Daoy (cell line): ENCODE data around the gene GALT. TPM values are rescaled to one million over a fixed set of nuclear protein-coding genes. Genes with fewer than 3 reads are reported as not detected.

ENCODE experiments used
- DNase-seq: peaks from one replicate; pipeline ENCODE4 v3.0.0-alpha.2; 2015; ENCODE audit warnings: low read depth
- total RNA-seq: library from RNA; depleted of rRNA; stranded (reverse); fragments of >200 nt; shearing (Covaris generic); gene quantifications from 2 replicates; pipeline ENCODE4 v1.2.3, GENCODE V29; 2014; rRNA removed

The GALT gene
- total RNA-seq, 1 experiment from 2014 or later, result 20.2 TPM

- no peak for DNase-seq
Observed at GRCh38 chr9:34684145-34684544, 37.7 kb downstream of the GALT start.

- DNase-seq, result no peak
Observed at GRCh38 chr9:34684816-34685215, 38.3 kb downstream of the GALT start.

DNA sequence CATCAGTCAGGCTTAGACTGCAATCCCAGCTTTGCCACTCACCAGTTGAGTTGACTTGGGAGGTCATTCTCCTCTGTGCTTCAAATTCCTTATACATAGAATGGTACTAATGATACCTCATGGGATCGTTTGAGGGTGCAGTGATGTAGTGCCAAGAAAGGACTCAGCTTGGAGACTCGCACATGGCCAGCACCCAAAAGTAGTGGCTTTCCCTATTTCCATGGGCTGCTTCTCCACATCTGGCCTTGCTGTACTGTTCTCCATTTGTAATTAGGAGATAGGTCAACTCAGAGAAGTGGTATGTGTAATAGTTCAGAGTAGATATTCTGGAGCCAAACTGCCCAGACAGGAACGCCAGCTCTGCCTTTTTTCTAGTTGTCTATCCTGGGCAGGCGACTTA lies 39.1 kb downstream of the GALT start:
- DNase-seq, result no peak

DNA sequence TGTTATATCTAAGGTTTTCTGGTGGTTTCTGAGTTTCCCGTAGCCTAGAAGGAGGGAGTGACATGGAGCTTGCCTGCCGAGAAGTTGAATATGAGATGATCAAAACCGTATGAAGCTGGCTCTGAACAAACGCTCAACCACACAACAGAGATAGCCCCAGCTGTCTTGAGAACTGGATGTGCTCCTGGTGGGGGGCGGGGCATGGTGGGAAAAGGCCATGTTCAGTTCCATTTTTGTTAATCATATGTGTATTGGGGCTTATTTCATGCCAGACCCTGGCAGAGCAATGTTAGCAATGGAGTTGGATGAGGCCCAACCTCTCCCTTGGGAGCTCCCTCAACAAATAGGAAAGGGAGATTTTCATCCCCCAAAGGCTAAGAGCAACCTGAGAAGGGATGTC lies 39.8 kb downstream of the GALT start:
- no peak for DNase-seq

DNA sequence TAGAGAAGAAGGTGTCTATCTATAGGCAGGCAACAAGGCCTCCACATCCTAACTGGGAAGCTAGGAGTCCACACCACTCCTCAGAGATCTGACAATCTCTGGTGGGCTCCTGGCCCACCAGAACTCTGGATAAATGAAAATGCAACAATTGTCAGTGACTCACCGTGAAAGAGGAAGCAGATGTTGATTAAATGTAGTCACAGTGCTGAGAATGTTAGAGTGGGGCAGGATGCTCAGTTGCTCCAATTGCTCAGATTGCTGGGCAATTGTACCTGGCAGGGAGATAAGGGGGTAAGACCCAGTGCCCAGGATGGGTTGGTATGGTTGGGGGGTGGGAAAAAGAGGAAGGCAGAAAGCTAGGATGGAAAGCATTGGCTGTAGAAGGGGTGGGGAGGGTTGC lies 40.3 kb downstream of the GALT start:
- no peak for DNase-seq

- no peak for DNase-seq
Observed at GRCh38 chr9:34687276-34688030, 41.0 kb downstream of the GALT start.

GRCh38 chr9:34688329-34689115 lies 42.0 kb downstream of the GALT start:
- DNase-seq, result no peak

DNA sequence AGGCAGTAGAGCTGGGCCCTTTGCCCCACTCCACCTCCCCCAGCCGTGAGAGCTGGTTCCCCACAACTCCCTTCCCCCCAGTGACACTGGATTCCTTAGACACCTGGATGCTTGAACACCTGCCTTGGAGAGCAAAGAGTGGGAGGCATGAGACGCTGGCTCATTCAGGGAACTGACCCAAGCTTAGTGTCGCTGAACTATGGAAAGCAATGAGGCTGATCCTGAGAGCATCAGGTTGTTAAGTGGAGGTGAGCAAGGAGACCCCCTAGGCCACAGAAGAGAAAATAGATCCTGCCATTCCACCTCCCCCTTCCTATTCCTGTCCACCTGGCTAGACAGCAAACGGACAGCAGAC lies 42.6 kb downstream of the GALT start:
- DNase-seq, result no peak

GRCh38 chr9:34689512-34689911 lies 43.0 kb downstream of the GALT start:
- no peak for DNase-seq

- no peak for DNase-seq
Observed at GRCh38 chr9:34690983-34691935, 44.8 kb downstream of the GALT start, which contains the start of gene CCL19. Gene CCL19, minus strand, starts transcription at chr9:34691276. Its CDS starts 137 bp downstream, at chr9:34691139.

GRCh38 chr9:34691936-34692315 lies 45.5 kb downstream of the GALT start:
- no peak for DNase-seq

- DNase-seq, result no peak
Observed at GRCh38 chr9:34693560-34693959, 47.1 kb downstream of the GALT start.

GRCh38 chr9:34694811-34695210 lies 48.3 kb downstream of the GALT start:
- DNase-seq, result no peak

Other genes starting within 250 kb of the GALT start
- 14.9 and 16.2 TPM in 2 replicates for gene FAM219A, start 188.1 kb upstream of the GALT start, total RNA-seq
- gene DNAI1, start 187.9 kb upstream of the GALT start, total RNA-seq, result not detected in 2 replicates
- 0.24 and 1.9 TPM in 2 replicates for gene ENHO, start 123.7 kb upstream of the GALT start, total RNA-seq
- 1.6 TPM in 1 of 2 replicates, not detected in the other for gene CNTFR, start 57.0 kb upstream of the GALT start, total RNA-seq
- gene RPP25L, start 34.6 kb upstream of the GALT start, total RNA-seq, result 22.0 and 30.8 TPM in 2 replicates
- 99.6 and 157 TPM in 2 replicates for gene DCTN3, start 26.2 kb upstream of the GALT start, total RNA-seq
- gene ARID3C, start 17.6 kb upstream of the GALT start, total RNA-seq, result not detected in 2 replicates
- 72.3 and 88.6 TPM in 2 replicates for gene SIGMAR1, start 8.9 kb upstream of the GALT start, total RNA-seq
- gene IL11RA, start 5.5 kb downstream of the GALT start, total RNA-seq, result 6.1 and 9.0 TPM in 2 replicates
- gene CCL27, start 16.0 kb downstream of the GALT start, total RNA-seq, result not detected in 2 replicates
- not detected in 2 replicates for gene CCL19, start 44.6 kb downstream of the GALT start, total RNA-seq
- not detected in 2 replicates for gene CCL21, start 63.5 kb downstream of the GALT start, total RNA-seq